ENCODE results near the gene ARHGAP9.

ARHGAP9 gene

DNA sequence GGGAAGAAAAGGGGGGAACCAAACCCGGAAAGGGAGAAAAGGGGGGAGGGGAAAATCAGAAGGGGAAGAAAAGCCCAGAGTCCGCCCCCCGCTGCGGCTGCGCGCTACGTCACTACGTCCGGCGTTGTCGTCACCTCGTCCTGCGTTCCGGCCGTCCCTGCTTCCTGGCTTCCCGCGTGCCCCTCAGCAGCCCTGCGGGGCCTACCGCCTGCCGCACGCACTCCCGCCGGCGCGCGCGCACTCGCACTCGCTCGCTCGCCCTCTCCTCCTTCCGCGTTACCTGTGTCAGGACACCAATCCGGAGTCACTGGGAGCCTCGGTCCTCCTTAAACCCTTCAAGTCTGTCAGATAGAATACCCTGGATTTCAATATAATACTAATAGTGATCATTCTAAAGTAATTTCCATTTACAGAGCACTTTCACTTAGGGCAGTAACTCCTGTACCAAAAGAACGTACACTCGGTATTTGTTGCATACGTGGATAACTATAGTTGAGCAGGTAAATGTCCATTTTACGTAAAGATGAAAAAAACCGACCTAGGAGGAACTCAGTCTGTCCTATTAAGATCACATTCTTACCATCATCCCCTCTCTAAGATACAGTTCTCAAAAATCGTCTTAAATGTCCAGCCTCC is 48.6 kb downstream of the ARHGAP9 start, which contains the start of gene R3HDM2:
TSS of gene R3HDM2 (minus strand) at position 113 of the 636 bp plus-strand sequence. CDS start 120,615 bp downstream, outside the sequence.
- peak; percentile 98 for DNase-seq

DNA sequence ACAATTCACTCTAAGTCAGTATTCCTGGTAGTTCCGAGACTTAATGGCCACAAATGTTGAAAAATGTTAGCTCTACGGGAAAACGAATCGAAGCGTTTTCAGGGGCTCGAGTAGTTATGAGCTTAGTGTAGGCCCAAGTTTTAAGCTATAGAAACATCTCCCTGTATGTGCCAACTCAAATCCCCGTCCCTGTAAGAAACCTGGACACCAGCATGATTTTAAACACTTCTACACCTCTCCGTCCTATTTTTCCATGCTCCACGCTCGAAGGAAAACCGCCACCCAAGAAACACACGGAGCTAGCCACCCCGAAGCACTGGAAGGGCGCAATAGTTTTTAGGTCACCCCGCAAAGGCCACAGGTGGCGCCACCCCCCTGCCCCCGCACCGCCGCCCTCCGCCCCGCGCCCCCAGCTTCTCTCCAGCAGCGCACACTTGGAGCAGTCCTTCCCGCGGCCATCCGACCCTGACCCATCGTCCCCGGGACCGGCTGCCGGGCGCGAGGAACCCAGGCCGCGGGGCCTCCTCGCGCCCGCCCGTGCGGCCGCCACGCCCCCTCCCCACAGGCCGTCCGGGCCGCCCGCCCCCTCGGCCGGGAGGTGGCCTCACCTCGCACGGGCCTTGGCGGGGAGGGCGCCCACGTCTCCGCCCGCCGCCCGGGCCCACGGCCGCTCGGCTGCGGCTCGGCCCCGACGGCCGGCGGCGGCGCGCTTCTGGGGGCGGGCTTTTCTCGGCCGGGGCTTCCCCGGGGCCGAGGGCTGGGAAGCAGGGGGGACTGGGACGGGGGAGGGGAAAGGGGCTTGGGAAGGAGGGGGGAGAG is 49.3 kb downstream of the ARHGAP9 start:
- DNase-seq = peak; percentile 58

DNA sequence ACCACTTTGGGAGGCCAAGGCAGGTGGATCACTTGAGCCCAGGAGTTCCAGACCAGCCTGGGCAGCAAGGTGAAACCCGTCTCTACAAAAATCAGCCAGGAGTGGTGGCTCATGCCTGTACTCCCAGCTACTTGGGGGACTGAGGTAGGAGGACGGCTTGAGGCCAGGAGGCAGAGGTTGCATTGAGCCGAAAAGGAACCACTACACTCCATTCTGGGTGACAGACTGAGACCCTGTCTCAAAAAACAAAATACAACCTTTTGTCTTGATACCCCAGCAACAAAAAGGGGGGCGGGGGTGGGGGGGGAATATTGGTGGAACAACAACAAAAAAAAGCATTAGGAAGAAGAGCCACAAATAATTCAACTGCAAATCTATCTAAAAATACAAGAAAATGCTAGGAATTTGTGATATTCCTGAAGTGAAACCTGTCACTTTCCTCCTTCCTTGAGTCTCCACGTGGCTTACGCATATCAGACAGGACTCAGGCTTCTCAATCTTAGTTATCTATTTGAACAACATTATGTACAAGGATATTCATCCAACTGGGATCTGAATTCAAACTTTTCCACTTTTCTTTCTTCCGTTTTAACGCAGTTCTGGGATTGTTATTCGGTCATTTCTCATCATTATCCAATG is 50.1 kb downstream of the ARHGAP9 start:
- peak; percentile 25 for DNase-seq

DNA sequence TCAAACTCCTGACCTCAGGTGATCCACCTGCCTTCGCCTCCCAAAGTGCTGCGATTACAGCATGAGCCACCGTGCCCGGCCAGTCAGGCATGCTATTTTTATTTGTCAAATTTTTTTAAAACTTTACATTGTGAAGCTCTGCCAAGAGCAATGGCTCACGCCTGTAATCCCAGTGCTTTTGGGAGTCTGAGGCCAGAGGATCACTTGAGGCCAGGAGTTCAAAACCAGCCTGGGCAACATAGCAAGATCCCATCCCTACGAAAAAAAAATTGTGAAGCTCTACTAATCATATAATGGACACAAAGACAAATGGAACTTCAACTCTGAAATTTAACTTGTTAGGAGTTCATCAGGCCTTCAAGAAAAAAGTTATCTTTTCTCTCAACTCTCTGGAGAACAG is 50.7 kb downstream of the ARHGAP9 start:
- DNase-seq = peak; percentile 18

DNA sequence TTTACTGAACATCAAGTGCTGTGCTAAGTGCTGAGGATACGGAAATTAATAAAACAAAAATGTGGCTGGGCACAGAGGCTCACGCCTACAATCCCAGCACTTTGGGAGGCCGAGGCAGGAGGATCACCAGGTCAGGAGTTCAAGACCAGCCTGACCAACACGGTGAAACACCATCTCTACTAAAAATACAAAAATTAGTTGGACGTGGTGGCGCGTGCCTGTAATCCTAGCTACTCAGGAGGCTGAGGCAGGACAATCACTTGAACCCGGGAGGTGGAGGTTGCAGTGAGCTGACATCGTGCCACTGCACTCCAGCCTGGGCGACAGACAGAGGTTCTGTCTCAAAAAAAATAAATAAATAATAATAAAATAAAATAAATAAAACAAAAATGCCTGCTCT is 52.7 kb downstream of the ARHGAP9 start:
- DNase-seq = peak; percentile 13
